NCI-H2227 (cell line): ENCODE measurements around the gene MAP1LC3B.

ENCODE experiments used
- DNase-seq: peaks from one replicate; lab custom pipeline; 2025; ENCODE audit not compliant: unreplicated experiment; lab: John Stamatoyannopoulos, UW

The MAP1LC3B gene

DNA sequence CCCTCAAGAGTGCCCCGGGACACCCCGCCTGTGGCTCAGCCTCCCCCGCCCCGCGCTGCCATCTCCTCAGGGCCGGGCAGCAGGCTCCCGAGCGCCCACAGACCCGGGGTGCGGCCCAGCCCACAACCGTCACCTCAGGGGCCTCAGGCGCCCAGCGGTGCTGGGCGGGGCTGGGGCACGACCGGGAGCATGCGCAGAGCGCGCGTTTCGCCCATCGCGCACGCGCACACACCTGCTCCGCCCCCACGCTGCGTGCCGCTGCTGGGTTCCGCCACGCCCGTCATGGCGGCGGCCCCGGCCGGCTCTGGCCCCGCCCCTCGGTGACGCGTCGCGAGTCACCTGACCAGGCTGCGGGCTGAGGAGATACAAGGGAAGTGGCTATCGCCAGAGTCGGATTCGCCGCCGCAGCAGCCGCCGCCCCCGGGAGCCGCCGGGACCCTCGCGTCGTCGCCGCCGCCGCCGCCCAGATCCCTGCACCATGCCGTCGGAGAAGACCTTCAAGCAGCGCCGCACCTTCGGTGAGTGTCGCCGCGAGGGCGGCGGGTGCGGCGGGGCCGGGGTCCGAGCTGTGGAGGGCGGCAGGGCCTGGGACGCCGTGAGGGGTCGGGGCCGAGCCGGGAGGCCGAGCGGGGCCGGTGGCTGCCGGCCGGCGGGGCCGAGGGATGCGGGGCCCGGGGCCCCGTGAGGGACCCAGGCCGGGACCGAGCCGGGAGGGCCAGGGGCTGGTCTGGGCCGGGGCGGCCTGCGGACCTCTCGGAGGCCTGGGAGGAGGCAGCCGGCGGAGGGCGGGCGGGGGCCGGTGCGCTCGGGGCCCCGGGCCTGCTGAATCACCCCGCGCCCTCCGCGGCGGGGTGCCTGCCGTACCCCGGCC lies at the start of gene MAP1LC3B:
Gene MAP1LC3B, plus strand, starts transcription at position 387 of the 871 bp plus-strand sequence. Its CDS starts 92 bp downstream, at position 479.
- peak; percentile 95 for DNase-seq

DNA sequence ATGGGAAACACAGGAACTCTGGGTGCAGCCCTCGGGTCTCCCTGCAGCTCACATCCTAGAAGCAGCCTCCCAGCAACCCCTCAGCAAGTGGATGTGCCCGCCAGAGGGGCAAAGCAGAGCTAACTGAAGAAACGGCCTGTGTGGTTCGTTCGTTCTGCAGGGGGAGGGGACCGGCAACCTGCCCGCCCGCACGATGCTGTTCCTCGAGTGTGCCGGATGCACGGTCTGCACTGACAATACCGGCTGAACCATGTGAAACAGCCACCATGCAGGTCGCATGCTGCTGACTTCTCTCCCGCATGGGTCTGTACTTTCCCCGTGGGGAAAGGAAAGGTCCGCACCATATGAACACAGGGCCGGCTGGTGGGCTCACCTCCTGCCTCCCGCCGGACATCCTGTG lies 49.6 kb upstream of the MAP1LC3B start:
- no peak for DNase-seq

DNA sequence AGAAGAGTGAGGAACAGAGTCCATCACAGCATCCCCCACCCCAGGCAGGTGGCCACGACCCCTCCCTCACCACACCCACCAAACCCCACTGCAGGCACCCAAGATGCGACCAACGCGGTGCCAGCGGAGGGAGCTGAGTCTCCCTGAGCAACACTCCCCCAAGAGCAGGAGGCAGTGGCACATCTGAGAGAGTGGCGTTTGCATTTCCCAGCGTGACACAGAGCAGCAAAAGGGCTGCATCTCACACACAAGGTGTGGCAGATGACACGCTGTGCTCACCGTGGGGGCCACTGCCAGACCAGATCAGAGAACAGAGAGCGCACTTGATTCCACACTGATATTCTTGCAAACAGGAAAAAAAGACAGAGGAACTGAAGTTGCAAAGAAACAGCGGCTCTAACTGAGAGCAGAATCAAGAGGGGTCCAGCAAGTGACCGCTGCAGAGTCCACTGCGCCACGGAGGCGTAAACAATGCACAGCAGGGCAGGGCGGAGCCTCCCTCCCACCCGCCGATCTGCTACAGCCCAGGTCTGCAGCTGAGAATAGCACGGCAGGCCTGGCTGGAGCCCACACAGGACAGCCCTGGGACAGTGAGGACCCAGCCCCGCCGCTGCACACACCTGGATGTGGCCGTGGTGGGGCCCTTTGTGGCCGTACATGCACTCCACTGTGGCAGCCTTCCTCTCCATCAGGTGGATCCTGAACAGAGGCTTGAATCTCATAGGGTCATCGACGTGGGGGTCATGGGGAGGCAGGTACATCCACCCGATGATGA lies 49.0 kb upstream of the MAP1LC3B start:
- DNase-seq: no peak

DNA sequence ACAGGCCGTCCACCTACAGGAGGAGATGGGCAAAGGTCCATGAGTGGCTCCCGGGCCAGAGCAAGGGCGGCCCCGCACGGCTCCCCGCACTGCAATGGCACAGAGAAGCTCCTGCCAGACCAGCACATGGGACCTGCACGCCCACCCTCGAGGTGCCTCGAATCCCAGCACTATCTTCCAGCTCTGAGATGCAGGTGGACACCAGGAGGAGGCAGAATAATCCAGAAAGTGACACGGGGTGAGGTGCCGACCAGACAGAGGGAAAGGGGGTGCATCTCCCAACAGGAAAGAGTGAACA lies 48.4 kb upstream of the MAP1LC3B start:
- no peak for DNase-seq

DNA sequence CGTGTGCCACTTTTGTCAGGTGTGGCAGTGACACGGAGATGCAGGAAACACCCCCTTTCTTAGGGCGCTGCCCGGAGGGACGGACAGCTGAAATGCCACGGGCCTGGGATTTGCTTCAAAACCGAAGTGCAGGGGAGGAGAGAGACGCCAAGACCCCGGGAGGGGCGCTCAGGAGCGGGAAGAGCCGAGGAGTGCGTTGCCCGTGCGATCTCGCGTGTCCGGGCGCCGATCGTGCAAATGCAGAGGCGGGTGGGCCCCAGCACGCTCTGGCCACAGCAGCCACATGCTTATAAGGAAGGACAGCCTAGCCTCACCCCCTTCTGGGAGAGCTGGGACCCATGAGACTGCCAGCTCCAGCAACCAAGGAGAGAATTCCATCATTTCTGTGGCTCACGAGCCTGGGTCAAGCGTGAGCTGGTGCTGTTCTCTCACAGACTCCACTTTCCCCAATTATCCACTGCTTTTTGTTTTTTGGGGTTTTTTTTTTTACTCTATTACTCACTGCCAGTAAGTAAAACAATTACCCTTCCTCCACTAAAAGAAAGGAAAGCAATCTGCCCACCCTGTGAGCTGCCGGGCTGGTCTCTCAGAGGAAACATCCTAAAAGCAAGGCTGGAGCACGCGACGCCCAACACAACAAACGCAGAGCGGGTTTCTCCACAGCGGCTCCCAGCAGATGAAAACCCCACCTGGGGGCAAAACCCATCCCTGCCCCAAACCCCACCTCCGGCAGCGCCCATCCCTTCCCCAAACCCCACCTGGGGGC lies 47.8 kb upstream of the MAP1LC3B start:
- no peak for DNase-seq

DNA sequence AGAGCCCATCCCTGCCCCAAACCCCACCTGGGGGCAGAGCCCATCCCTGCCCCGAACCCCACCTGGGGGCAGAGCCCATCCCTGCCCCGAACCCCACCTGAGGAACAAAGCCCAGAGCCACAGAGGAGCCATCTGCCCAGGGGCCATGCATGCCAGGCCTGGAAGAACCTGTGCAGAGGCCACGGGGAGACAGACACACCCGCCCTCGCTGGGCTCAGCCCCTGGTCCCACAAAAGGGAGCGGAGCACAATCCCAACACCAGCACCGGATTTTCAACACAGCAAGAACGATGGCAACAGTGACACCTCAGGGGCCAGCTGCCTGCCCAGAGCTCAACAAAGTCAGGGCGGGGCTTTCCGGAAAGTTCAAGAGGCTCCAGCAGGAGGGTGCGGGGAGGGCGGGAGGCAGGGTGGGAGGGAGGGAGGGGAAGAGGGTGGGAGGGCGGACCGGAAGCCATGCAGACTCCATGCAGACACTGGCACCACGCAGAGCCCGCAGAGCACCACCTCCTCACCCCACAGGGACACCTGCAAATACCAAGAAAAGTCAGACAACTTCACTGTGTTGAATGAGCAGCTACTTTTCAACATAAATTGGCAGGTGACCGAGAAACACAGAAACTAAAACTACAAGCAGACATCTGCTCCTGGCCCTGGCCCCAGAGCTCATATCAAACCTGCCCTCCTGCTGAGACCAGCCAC lies 47.1 kb upstream of the MAP1LC3B start:
- no peak for DNase-seq

DNA sequence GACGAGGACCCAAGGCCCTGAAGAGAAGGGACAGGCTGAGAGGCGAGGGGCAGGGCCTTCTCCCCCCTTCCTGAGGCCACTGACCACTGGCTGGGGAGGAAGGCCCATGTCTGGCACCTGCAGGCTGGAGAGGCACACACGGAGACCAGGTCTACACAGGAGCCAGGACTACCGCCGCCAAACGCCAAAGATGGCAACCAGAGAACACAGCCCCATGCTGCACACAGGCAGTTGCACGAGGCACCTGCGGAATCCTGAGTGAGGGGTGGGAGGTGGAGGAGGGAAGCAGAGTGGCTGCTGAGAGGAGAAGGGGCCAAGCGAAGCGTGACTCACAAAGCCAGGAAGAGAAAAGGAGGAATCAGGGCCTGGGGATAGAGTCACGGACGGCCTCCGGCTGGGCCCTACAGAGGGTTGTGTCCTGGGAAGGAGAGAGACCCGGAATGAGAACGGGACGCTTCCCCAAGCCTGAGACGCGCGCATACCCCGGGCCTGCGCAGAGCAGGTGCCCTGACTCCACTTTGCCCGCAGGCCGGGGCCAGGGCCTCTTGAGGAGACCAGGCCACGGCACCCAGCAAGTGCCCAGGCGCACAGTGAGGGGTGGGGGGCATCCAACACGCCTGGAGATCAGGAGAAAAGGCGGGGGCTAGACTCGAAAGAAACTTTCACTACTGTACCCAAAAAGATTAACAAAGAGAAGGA lies 46.3 kb upstream of the MAP1LC3B start:
- DNase-seq: no peak

DNA sequence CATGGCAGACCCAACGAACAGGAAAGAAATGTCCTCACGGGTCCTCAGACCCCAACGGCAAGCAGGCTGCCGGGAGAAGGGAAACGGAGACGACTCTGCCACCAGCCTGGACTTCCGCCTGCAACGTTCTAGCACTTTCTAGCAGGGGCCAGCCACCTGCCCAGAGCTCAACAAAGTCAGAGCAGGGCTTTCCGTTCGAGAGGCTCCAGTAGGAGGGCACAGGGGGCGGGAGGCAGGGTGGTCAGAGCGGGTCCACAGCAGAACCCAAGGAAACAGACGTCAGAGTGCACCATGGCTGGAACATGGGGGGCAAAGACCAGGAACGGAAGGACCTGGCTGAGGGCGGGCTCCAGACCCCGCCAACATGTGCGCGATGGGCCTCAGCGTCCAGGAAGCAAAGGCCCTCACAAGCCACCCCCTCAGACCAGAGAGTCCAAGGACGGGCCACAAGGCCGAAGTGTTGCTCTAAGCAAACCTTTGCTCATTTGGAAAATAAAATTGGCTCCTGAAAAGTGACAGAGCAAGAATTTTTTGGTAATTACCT lies 45.5 kb upstream of the MAP1LC3B start:
- no peak for DNase-seq

DNA sequence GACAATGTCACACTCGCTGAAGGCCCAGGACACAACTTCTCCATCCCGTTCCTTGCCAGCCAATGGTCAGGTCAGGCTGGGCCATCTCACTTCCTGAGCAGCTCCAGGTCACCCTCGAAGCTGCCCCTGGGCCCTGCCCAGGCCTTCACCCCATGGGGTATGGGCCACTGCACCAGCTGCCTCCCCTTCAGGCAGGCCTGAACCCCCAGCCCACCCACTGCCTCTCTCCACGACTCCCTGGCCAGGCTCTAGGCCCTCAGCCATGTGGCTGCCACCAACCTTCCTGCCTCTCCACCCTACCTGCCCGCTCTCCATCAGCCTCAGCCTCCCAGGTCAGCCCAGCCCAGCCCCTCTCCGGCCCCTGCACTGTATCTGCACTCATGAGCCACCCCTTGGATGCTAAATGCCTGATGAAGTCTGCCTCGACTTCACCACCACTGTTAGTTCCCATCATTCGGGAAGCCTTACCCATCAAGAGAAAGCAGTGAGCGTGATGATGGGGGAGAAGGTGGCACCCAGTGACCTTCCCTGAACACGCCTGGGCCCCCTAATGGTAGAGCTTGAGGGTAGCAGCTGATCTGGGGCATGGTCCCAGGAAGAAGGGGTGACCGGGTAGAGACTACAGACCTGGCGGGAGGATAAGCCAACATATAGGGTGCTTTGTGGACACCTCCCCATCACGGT lies 44.1 kb upstream of the MAP1LC3B start:
- DNase-seq: no peak

DNA sequence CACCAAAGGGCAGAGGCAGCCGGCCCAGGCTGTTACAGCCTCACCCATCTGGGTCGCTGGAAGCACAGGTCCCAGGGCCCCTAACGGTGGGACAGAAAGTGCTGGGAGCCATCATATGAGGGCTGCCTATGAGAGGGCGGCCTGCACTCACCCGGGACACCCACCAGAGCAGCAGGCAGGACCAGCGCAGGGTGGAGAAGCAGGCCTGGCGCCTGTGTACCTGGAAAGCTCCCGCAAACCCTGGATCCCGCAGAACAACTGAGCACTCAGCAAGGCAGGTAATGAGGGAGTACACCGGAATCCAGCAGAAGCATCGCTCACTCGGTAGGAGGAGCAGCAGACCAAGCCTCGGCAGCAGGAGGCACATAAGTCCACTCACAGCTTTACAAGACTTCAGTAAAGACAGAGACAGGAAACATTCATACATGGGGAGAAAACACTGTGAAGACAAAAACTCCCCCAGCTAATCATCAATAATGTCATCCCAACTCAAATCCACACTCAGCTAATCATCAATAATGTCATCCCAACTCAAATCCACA lies 43.4 kb upstream of the MAP1LC3B start:
- no peak for DNase-seq

DNA sequence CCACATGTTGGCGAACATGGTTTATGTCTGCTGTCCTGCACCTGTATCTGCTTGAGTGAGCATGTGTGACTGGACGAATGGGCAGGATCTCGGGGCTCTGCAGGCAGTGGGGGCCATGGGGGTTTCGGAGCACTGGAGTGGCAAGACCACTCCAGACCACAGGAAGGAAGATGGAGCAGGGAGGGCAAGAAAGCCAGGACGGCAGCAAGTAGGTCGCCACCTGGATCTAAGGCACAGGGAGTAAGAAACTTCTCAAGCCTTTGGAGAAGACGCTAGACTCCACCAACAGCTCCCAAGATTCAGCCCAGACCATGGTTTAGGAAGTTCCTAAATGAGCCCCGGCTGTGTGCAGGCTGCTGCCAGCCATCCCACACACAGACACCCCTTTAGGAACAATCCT lies 42.1 kb upstream of the MAP1LC3B start:
- DNase-seq: no peak

DNA sequence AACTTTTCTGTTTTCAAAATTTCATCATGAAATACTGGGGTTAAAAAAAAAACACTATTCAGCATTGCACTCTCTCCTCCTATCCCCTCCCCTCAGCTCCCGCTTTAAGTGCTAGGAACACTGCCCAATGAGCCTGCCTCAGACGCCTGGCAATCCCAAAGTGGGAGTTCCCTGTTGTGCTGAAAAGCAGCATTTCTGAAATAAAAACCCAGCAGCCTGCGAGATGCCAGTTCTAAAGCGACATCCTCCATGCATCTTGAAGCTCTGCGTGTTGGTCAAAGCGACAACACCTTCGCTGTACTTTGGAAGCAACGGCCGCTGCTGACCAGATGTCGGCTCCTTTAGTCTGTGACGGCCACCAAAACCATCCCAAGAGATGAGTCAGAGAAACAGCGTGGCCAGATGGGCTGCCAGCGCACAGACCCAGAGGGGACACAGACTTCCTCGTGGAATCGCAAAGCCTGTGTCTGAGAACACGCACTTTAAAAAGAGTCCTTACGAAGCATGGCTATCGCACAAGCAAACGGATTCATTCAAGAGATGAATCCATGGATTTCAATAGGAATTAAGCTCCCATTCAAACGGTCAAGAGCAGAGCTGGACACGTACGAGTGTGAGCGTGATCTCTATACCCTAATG lies 41.3 kb upstream of the MAP1LC3B start:
- no peak for DNase-seq

DNA sequence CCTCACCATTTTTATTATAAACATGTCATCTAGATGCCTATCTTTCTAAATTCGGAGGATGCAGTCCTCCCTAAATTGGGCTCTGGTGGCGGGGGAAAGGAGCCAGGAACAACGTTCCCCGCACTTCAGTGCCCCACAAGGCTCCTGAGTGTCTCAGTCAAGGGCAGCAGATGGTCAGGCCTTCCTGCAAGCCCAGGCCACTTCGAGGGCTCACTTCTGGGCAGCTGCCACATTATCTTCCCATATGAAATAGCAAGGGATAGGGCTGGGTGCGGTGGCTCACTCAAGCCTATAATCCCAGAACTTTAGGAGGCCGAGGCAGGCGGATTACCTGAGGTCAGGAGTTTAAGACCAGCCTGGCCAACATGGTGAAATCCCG lies 40.8 kb upstream of the MAP1LC3B start:
- no peak for DNase-seq

DNA sequence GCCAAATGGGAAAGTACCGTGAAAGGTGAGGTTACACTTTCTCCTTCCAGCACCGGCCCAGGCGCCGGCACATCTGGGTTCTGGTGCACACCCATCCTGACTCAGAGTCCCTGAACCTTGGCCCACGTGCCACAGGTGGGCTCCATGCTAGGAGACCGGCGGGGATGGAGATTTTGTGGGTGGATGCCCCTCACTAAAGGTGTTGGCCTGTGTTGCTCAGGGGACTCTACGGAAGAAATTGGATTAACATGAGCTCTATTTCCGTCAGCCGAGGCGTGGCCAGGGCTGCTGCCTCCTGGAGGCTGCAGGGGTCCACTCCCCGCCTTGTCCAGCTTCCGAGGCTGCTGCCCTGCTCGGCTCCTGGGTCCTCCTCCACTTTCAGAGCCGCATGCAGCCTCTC lies 39.3 kb upstream of the MAP1LC3B start:
- no peak for DNase-seq

DNA sequence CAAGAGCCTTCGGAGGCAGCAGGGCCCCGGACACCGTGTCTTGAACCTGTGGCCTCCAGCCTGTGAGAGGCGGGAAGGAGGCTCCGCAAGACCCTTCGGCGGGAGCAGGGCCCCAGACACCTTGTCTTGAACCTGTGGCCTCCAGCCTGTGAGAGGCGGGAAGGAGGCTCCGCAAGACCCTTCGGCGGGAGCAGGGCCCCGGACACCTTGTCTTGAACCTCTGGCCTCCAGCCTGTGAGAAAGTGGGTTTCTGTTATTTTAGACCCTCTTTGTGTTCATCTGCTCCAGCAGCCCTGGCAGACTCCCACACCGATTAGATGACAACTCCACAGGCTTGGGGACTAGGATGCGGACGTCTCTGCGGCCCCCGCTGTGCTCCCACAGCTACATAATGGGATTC lies 38.5 kb upstream of the MAP1LC3B start:
- DNase-seq: no peak

DNA sequence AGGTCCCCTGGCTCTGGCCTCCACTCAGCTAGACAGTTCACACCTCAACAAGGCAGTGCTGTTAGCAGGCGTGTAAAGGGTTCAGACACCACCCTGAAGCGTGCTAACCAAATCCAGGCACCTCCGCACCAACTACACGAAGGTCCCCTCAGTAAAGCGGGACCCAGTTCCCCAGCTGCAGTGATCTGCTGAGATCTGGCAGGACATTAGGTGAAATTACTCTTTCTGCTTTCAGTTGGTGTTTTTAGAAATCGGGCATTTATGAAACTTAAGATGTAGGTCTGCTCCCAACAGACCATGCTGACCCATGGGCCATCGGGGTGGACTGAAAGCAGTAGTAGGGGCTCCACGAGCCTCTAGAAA lies 35.7 kb upstream of the MAP1LC3B start:
- DNase-seq: no peak

DNA sequence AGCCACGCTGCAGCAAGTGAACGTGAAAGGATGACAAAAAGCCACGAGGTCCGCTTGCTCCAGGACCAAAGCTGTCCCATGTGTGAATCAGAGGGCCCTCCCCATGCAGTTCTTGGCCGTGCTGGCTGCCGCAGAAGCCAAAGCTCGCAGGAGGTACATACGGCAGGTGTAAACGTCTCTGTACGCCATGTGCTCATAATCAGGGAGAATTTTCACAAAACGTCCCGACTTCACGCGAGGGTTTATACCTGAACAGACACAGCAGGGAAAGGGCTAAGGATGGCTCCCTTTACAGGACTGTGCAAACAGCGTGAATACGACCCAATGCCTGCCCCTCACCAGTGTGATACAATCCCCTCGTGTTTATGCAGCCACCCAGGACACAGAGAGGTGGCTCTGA lies 33.9 kb upstream of the MAP1LC3B start:
- no peak for DNase-seq

DNA sequence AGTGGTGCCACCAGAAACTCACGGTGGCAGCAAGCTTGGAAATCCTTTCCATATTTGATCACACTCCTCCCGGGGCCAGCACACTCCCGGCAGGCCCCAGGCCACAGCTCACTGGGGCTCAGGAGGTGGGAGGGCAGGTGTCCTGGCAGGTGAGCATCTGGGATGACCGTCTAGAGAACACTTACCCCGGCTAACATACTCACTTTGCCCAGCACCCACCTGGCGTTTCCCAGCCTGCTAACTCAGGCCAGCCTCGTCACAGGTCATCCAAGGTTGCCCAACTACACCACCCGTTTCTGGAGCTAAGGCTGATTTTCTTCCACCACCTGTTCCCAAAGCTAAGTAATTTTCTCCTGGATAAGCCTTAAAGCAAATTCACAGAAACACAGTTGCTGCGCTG lies 33.4 kb upstream of the MAP1LC3B start:
- no peak for DNase-seq

DNA sequence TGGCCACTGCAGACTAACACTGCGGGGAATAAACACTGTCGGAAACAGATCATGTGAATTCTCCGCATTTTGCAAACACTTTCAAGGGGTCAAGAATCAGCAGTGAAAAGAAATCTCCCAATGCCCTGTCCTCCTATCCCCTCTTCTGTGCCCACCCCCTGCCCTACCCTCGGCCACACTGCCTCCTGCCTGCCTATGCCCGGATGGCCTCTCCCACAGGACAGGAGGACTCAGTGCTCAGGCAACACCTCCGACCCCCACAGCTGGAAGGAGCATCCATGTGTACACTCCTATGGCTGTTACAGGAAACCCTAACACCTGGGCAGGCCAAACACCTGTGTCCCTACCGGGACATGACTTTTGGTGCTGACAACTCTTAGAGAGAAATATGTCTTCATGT lies 33.0 kb upstream of the MAP1LC3B start:
- no peak for DNase-seq
